H1 (cell line): ENCODE data around the gene ADCK2.

Experiments
- BACH1 ChIP-seq: IDR thresholded peaks from 2 replicates; pipeline ENCODE4 v1.6.1; 2012; ENCODE audit warnings: low read length, improper control_type of control experiment
- CEBPB ChIP-seq: IDR thresholded peaks from 2 replicates; pipeline ENCODE4 v1.6.1; 2012; ENCODE audit warnings: low read depth, low read length
- CTCF ChIP-seq, 3 experiments: IDR thresholded peaks; 1 replicate in 2 of 3; 2 replicates in 1 of 3; pipeline versions ENCODE4 v1.5.1 to v1.6.1; 2011; ENCODE audit warnings: low read length in 3 of 3, mild to moderate bottlenecking in 3 of 3, inconsistent platforms in 2 of 3, low read depth in 1 of 3, moderate library complexity in 1 of 3; ENCODE audit not compliant: insufficient read depth in 1 of 3; ENCODE audit errors: control extremely low read depth in 1 of 3
- EZH2 ChIP-seq: fragments of 200-600 bp; sonication (generic); IDR thresholded peaks from 2 replicates; pipeline ENCODE4 v1.7.1; 2012; ENCODE audit warnings: low read depth, mild to moderate bottlenecking, moderate library complexity, low read length, inconsistent platforms; ENCODE audit not compliant: severe bottlenecking
- FOSL1 ChIP-seq: IDR thresholded peaks from 2 replicates; pipeline ENCODE4 v1.6.1; 2011; ENCODE audit warnings: mild to moderate bottlenecking, low read depth, low read length, moderate library complexity; ENCODE audit not compliant: insufficient read depth
- KDM1A ChIP-seq: fragments of 200-600, 300-600 bp; sonication (generic); IDR thresholded peaks from 2 replicates; pipeline ENCODE4 v1.7.1; 2016; ENCODE audit warnings: mild to moderate bottlenecking, low read length, borderline replicate concordance
- SP2 ChIP-seq: IDR thresholded peaks from 2 replicates; pipeline ENCODE4 v1.6.1; 2012; ENCODE audit warnings: mild to moderate bottlenecking, low read length, inconsistent platforms
- YY1 ChIP-seq: IDR thresholded peaks from 2 replicates; pipeline ENCODE4 v1.6.1; 2011; ENCODE audit warnings: low read depth, mild to moderate bottlenecking, low read length

- TF ChIP-seq FOSL1 (no peak), CTCF (IDR thresholded peaks at IDR 0.05; ENCODE audit: control extremely low read depth in 1 of 3, insufficient read depth in 1 of 3, low read depth in 1 of 3, low read length in 3 of 3) (no peak), KDM1A (no peak), YY1 (no peak), EZH2 (no peak), CEBPB (no peak), BACH1 (no peak), SP2 (no peak)
Observed at GRCh38 chr7:140624392-140625191, 48.2 kb upstream of the ADCK2 start.
